ENCODE measurements around the gene PTPN12. TPM values are rescaled to one million over a fixed set of nuclear protein-coding genes. Genes with fewer than 3 reads are reported as not detected.
A peak's percentile ranks its signal among the peaks of the same experiment; 100 is the strongest.
"Not testable (repeated sequence)": the region's sequence is repeated elsewhere in the genome, so short reads cannot be mapped to it uniquely, and the experiment has no call there.

Gene PTPN12
- total RNA-seq = 10 to 100 TPM; 47.5 to 60.4 TPM
- long read RNA-seq, transcript PTPN12-201 (18 exons, 3,406 nt) = major isoform, 6 of 8 reads
- long read RNA-seq, partial matches to known transcripts = 1 of 8 reads
- long read RNA-seq, other reads (novel, unspliced or antisense) = 1 of 8 reads

GRCh38 chr7:77537136-77537777 is at the start of gene PTPN12:
Gene PTPN12, plus strand, starts transcription at chr7:77537295. Its CDS starts 252 bp downstream, at chr7:77537547.
- ATAC-seq = peak; percentile 67 to 74
- intact Hi-C loops (cut with DNase I) = loop anchor here (10.0 kb wide), 2 partner anchors 82 to 122 kb away; partner anchors contain the start of gene GSAP (in 1 of the 2)
- DNase-seq = no peak

GRCh38 chr7:77488986-77489385 is 48.1 kb upstream of the PTPN12 start:
- DNase-seq (no peak), ATAC-seq (no peak)
- intact Hi-C loops (cut with DNase I) = no loop called here

GRCh38 chr7:77497079-77497478 is 40.0 kb upstream of the PTPN12 start:
- intact Hi-C loops (cut with DNase I) = no loop called here
- ATAC-seq (no peak), DNase-seq (no peak)

GRCh38 chr7:77498659-77499379 is 38.3 kb upstream of the PTPN12 start:
- intact Hi-C loops (cut with DNase I) = no loop called here
- ATAC-seq (no peak), DNase-seq (no peak)

DNA sequence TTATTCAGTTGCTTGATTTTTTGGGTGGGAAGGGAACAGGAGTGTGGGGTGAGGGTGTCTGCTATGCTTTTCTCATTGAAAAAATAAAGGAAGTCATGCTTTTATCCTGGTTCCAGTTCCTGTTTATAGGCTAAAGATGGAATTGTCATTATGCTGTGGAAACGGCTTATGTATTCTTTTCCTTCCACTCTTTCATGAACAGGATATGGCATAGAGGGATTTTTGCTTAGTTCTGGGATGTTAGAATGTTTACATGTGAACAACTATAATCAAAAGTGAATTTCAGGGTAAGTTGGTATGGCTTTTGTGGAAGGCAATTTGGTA is 35.9 kb upstream of the PTPN12 start:
- no peak for ATAC-seq
- no peak for DNase-seq
- intact Hi-C loops (cut with DNase I) = no loop called here

- ATAC-seq = no peak
- intact Hi-C loops (cut with DNase I) = no loop called here
Measured at GRCh38 chr7:77504951-77505350, 32.1 kb upstream of the PTPN12 start.

GRCh38 chr7:77506899-77507298 is 30.2 kb upstream of the PTPN12 start:
- ATAC-seq (no peak), DNase-seq (no peak)
- intact Hi-C loops (cut with DNase I) = no loop called here

More at GRCh38 chr7:77504951-77505350, 32.1 kb upstream of the PTPN12 start:
- no peak for DNase-seq

DNA sequence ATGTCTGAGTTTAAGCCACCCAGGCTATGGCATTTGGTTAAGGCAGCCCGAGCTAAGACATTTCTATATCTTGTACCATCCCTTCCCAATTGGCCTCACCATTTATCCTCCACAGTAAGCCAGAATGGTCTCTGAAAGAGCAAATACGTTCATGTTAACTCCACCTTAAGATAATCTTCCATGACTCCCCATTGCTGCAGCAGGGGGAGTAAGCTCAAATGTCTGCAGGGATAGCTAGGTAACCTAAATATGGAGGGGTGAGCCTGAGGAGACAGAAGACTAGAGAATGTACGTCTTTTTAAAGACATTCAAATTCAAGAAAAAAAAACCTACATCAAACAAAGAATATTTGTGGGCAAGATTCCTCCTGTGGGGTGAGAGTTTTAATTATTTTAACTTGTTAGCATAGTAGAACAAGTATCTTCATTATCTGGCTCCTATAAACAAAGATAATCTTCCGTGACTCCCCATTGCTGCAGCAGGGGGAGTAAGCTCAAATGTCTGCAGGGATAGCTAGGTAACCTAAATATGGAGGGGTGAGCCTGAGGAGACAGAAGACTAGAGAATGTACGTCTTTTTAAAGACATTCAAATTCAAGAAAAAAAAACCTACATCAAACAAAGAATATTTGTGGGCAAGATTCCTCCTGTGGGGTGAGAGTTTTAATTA is 24.0 kb upstream of the PTPN12 start:
- DNase-seq; intact Hi-C loops (cut with DNase I); ATAC-seq: not testable (repeated sequence)

DNA sequence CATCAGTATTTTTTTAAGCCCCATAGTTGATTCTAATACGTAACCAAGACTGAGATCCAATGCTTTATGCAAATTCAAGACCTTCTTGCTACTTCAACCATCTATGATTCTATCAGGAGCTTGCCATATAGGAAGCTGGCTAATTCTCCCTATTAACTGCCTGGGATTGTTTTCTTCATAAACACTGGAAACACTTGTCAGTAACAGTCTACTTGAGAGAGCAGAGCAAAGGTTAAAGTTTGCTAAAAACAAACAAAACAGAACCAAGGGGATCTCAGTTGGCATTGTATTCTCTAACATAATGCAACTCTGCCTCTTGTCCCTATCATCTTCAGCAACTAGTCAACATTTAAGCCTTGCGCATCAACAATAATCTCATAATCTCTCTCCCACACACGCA is 21.0 kb upstream of the PTPN12 start:
- DNase-seq (no peak), ATAC-seq (no peak)
- intact Hi-C loops (cut with DNase I) = no loop called here

GRCh38 chr7:77520261-77520660 is 16.8 kb upstream of the PTPN12 start:
- intact Hi-C loops (cut with DNase I) = no loop called here
- no peak for ATAC-seq
- DNase-seq = no peak

GRCh38 chr7:77521537-77521936 is 15.6 kb upstream of the PTPN12 start:
- intact Hi-C loops (cut with DNase I); DNase-seq; ATAC-seq: not testable (repeated sequence)

- DNase-seq (no peak), ATAC-seq (no peak)
- intact Hi-C loops (cut with DNase I) = no loop called here
Measured at GRCh38 chr7:77524731-77525130, 12.4 kb upstream of the PTPN12 start.

GRCh38 chr7:77525231-77525630 is 11.9 kb upstream of the PTPN12 start:
- DNase-seq = no peak
- intact Hi-C loops (cut with DNase I) = no loop called here
- no peak for ATAC-seq

DNA sequence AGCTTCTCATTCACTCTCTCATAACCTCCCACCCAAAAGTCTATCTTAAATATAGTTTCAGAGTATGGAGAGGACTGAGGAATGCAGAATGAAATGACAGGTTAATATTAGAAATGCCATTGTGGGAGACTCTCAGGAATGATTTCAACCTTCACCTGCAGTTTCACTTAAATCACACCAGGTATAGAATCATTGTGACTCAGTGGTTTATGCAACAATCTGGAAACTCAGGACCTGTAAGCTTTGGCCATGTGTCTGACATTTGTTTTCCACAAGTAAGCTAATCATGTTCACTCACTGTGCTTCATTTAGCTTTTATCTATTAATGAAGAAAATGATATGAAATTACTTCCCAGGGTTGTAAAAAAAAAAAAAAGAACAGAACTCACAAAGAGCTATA is 8.7 kb upstream of the PTPN12 start:
- no peak for DNase-seq
- intact Hi-C loops (cut with DNase I) = no loop called here
- no peak for ATAC-seq

DNA sequence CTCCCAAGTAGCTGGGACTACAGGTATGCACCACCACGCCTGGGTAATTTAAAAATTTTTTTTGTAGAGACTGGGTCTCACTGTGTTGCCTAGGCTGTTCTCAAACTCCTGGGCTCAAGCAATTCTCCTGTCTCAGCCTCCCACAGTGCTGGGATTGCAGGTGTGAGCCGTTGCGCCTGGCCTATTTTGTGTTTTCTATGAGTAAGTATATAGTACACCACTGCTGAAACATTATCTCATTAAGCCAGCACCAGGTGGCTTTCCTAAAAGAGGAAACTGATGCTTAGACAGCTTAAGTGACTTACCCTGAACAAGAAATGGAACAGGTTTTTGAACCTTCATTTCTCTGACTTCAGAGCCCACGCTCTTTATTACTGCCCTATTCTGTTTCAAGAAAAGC is 7.8 kb upstream of the PTPN12 start:
- ATAC-seq = no peak
- DNase-seq = no peak
- intact Hi-C loops (cut with DNase I) = no loop called here

GRCh38 chr7:77531038-77531437 is 6.1 kb upstream of the PTPN12 start:
- ATAC-seq (no peak), DNase-seq (no peak)
- intact Hi-C loops (cut with DNase I) = loop anchor here (10.0 kb wide), 2 partner anchors 76 to 116 kb away; partner anchors contain the start of gene GSAP (in 1 of the 2)

DNA sequence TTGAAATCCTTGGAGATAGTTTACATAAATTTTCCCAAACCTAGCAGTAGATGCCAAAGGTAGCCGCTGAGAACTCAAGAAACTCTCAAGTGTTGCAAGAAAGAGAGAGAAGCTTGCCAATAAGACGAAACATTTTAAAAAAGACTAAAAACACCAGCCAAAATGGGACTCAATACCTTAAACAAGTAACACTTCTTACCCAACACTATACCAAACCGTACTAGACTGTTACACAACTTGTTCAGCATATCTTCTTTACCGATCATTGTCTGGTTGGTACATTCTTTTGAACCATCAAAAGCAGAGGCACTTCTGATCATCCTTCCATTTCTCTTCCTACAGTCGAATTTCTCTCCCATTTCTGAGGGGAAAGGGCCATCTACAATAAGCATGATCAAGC is 4.8 kb upstream of the PTPN12 start:
- intact Hi-C loops (cut with DNase I) = loop anchor here (10.0 kb wide), 2 partner anchors 77 to 117 kb away; partner anchors contain the start of gene GSAP (in 1 of the 2)
- ATAC-seq (no peak), DNase-seq (no peak)

GRCh38 chr7:77532732-77533131 is 4.4 kb upstream of the PTPN12 start:
- intact Hi-C loops (cut with DNase I) = loop anchor here (10.0 kb wide), 2 partner anchors 78 to 118 kb away; partner anchors contain the start of gene GSAP (in 1 of the 2)
- DNase-seq, ATAC-seq: not testable (repeated sequence)

DNA sequence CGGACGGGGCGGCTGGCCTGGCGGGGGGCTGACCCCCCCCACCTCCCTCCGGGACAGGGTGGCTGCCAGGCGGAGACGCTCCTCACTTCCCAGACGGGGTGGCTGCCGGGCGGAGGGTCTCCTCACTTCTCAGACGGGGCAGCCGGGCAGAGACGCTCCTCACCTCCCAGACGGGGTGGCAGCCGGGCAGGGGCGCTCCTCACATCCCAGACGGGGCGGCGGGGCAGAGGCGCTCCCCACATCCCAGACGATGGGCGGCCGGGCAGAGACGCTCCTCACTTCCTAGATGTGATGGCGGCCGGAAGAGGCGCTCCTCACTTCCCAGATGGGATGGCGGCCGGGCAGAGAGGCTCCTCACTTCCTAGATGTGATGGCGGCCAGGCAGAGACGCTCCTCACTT is 3.0 kb upstream of the PTPN12 start:
- intact Hi-C loops (cut with DNase I) = loop anchor here (10.0 kb wide), 2 partner anchors 79 to 119 kb away; partner anchors contain the start of gene GSAP (in 1 of the 2)
- DNase-seq, ATAC-seq: not testable (repeated sequence)

DNA sequence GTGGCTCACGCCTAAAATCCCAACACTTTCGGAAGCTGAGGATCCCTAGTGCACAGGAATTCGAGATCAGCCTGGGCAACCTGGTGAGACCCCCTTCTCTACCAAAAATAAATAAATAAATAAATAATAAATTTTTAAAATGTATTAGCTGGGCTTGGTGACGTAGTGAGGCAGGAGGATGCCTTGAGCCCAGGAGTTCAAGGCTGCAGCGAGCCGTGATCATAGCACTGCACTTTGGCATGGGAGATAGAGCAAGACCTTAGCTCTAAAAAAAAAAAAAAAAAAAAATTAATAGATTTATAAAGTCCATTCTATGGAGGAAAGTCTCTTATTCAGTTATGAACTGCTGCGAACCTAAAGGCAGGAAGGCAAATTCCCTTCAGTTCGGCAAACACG is 1.1 kb upstream of the PTPN12 start:
- DNase-seq (no peak), ATAC-seq (no peak)
- intact Hi-C loops (cut with DNase I) = loop anchor here (10.0 kb wide), 2 partner anchors 81 to 121 kb away; partner anchors contain the start of gene GSAP (in 1 of the 2)
